GM23338 (cell line): ENCODE data around the gene LDAF1. TPM values are rescaled to one million over a fixed set of nuclear protein-coding genes. Genes with fewer than 3 reads are reported as not detected.

Experiments used
- ATAC-seq: fragments of 200-7000 bp; cut with Tn5 transposase; 3 replicates; pipeline ENCODE4 v1.9.1; 2020
- DNase-seq: peaks from one replicate; pipeline ENCODE4 v3.0.0-alpha.2; 2015; ENCODE audit warnings: low spot score
- H2AFZ ChIP-seq: fragments of 200-600 bp; sonication (generic); 2 replicates; pipeline ENCODE4 v1.8.0; 2016; ENCODE audit warnings: antibody characterized with exemption, mild to moderate bottlenecking, moderate library complexity
- H3F3A ChIP-seq: fragments of 200-600 bp; sonication (generic); replicated peaks from 2 replicates; pipeline ENCODE4 v1.8.0; 2017; ENCODE audit warnings: antibody characterized with exemption, mixed run types, low read depth
- H3K27ac ChIP-seq: fragments of 200-600 bp; sonication (generic); 2 replicates; pipeline ENCODE4 v1.6.1; 2016; ENCODE audit warnings: low read depth
- H3K27me3 ChIP-seq: fragments of 200-600 bp; sonication (generic); 2 replicates; pipeline ENCODE4 v1.8.0; 2016; ENCODE audit warnings: mild to moderate bottlenecking, mixed run types, moderate library complexity; ENCODE audit not compliant: insufficient read depth
- H3K36me3 ChIP-seq: fragments of 200-600 bp; sonication (generic); 2 replicates; pipeline ENCODE4 v1.8.0; 2016; ENCODE audit warnings: mild to moderate bottlenecking; ENCODE audit not compliant: insufficient read depth
- H3K4me1 ChIP-seq: fragments of 200-600 bp; sonication (generic); 2 replicates; pipeline ENCODE4 v1.8.0; 2016; ENCODE audit warnings: mild to moderate bottlenecking, moderate library complexity; ENCODE audit not compliant: insufficient read depth
- H3K4me2 ChIP-seq: fragments of 200-600 bp; sonication (generic); 2 replicates; pipeline ENCODE4 v1.7.1; 2017; ENCODE audit warnings: mixed run types
- H3K4me3 ChIP-seq: fragments of 200-600 bp; sonication (generic); 2 replicates; pipeline ENCODE4 v1.6.1; 2016; ENCODE audit warnings: mixed run types
- H3K79me2 ChIP-seq: fragments of 200-600 bp; sonication (generic); replicated peaks from 2 replicates; pipeline ENCODE4 v1.8.0; 2017; ENCODE audit warnings: mild to moderate bottlenecking; ENCODE audit not compliant: insufficient read depth
- H3K9me2 ChIP-seq: fragments of 200-600 bp; sonication (generic); 2 replicates; pipeline ENCODE4 v1.8.0; 2017; ENCODE audit not compliant: insufficient read depth
- H4K20me1 ChIP-seq: fragments of 200-600 bp; sonication (generic); replicated peaks from 2 replicates; pipeline ENCODE4 v1.8.0; 2017; ENCODE audit warnings: mild to moderate bottlenecking; ENCODE audit not compliant: insufficient read depth
- H3K27ac Mint-ChIP-seq: 2 replicates; pipeline ENCODE4 v1.8.0; 2020; ENCODE audit warnings: inconsistent platforms, mild to moderate bottlenecking, moderate library complexity, mixed read lengths
- H3K27me3 Mint-ChIP-seq: 3 replicates; pipeline ENCODE4 v1.8.0; 2022; ENCODE audit warnings: low read depth, mild to moderate bottlenecking, moderate library complexity, mixed read lengths, inconsistent platforms; ENCODE audit not compliant: insufficient read depth, poor library complexity
- H3K36me3 Mint-ChIP-seq: 3 replicates; pipeline ENCODE4 v1.8.0; 2021; ENCODE audit warnings: low read depth, mild to moderate bottlenecking, inconsistent platforms, moderate library complexity, mixed read lengths
- H3K4me1 Mint-ChIP-seq: 3 replicates; pipeline ENCODE4 v1.8.0; 2020; ENCODE audit warnings: mild to moderate bottlenecking, inconsistent platforms, mixed read lengths
- H3K4me3 Mint-ChIP-seq: 3 replicates; pipeline ENCODE4 v1.8.0; 2021; ENCODE audit warnings: moderate library complexity, mild to moderate bottlenecking, inconsistent platforms, mixed read lengths
- H3K9me3 Mint-ChIP-seq: 3 replicates; pipeline ENCODE4 v1.8.0; 2020; ENCODE audit warnings: moderate library complexity, mild to moderate bottlenecking, inconsistent platforms, mixed read lengths
- CREB1 ChIP-seq: fragments of 250-450 bp; sonication (Bioruptor Pico); IDR thresholded peaks from 2 replicates; pipeline ENCODE4 v1.5.0; 2020; ENCODE audit warnings: low read depth, mild to moderate bottlenecking, moderate library complexity
- EZH2phosphoT487 ChIP-seq: fragments of 200-600 bp; sonication (generic); IDR thresholded peaks from one replicate; pipeline ENCODE4 v1.8.1; 2018; ENCODE audit warnings: antibody characterized with exemption; ENCODE audit not compliant: unreplicated experiment
- JUNB ChIP-seq: IDR thresholded peaks from one replicate; pipeline ENCODE4 v1.6.1; 2016; ENCODE audit warnings: antibody characterized with exemption; ENCODE audit not compliant: unreplicated experiment
- NANOG ChIP-seq: IDR thresholded peaks from 2 replicates; pipeline ENCODE4 v1.6.1; 2016; ENCODE audit warnings: antibody characterized with exemption, borderline replicate concordance
- ZNF114 ChIP-seq: fragments of 250-450 bp; sonication (Bioruptor Pico); IDR thresholded peaks from 2 replicates; pipeline ENCODE4 v1.5.0; 2020; ENCODE audit warnings: mild to moderate bottlenecking, moderate library complexity
- ZNF331 ChIP-seq: fragments of 250-450 bp; sonication (Bioruptor Pico); IDR thresholded peaks from 2 replicates; pipeline ENCODE4 v1.5.0; 2020; ENCODE audit warnings: low read depth, mild to moderate bottlenecking, moderate library complexity
- polyA plus RNA-seq: library from polyadenylated mRNA; unstranded; fragments of >200 nt; fragmentation: Nextera tagmentation; extraction: Ambion mirVana; gene quantifications from 2 replicates; pipeline ENCODE4 v1.2.1, GENCODE V29; 2016
- total RNA-seq: library from RNA; depleted of rRNA; stranded (reverse); fragments of >200 nt; shearing (Covaris generic); gene quantifications from 2 replicates; pipeline ENCODE4 v1.2.3, GENCODE V29; 2014
- TF ChIP-seq, protein P1 (sequence below), 2 experiments: fragments of 200-600 bp in 1 of 2; sonication (generic) in 1 of 2; conservative IDR thresholded peaks; 2 replicates each; pipeline versions ENCODE4 v1.5.1 to v1.6.1; 2016 to 2017; ENCODE audit warnings: antibody characterized with exemption in 2 of 2, low read depth in 2 of 2, mild to moderate bottlenecking in 2 of 2, moderate library complexity in 1 of 2
- TF ChIP-seq, protein P2 (sequence below): fragments of 250-450 bp; sonication (Bioruptor Pico); IDR thresholded peaks from 2 replicates; pipeline ENCODE4 v1.5.0; 2020; ENCODE audit warnings: mild to moderate bottlenecking, moderate library complexity

The LDAF1 gene
- total and polyA plus RNA-seq, 2 experiments from 2014 or later: 20.5 to 33.8 TPM

DNA sequence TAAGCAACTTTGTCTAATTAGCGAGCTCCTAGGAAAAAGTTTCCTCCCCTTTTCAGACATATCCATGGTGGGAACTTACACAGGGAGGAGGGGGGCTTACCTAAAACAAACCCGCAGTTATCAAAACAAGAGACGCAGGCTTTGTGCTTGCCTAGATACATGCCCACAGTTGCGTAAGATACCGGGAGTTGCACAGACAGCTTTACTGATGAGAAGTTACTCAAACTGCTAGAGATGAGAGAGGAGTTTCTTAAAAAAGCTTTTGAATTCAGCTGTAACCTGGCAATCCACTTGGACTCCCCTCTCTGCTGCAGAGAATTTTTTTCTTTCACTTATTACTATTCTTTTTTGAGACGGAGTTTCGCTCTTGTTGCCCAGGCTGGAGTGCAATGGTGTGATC lies 59.7 kb downstream of the LDAF1 start:
- Histone ChIP-seq H3K4me1 (peaks cover 34% of the 10 kb centered on the region), H2AFZ (no peak overlapping the region), H4K20me1 (no peaks in the 10 kb centered on the region), H3K36me3 (no peaks in the 10 kb centered on the region), H3K79me2 (no peaks in the 10 kb centered on the region), H3K4me3 (no peak overlapping the region), H3K27ac (no peak overlapping the region), H3K27me3 (no peaks in the 10 kb centered on the region), H3F3A (no peaks in the 10 kb centered on the region), H3K9me2 (no peaks in the 10 kb centered on the region), H3K4me2 (no peak overlapping the region)
- ATAC-seq: no peak
- Mint-ChIP-seq H3K4me1 (peaks cover 30% of the 10 kb centered on the region), H3K27me3 (peaks cover 7% of the 10 kb centered on the region), H3K4me3 (no peak overlapping the region), H3K9me3 (peaks cover 4% of the 10 kb centered on the region; the same call in 1 of the 3 replicates), H3K27ac (no peak overlapping the region), H3K36me3 (0 out of 3 replicates have a peak, but pooled peaks cover 4% of the 10 kb centered on the region)
- TF ChIP-seq JUNB (no peak), ZNF331 (CRISPR knock-in tag) (no peak), CREB1 (no peak), ZNF114 (CRISPR knock-in tag) (no peak)
- TF ChIP-seq, protein P1, sequence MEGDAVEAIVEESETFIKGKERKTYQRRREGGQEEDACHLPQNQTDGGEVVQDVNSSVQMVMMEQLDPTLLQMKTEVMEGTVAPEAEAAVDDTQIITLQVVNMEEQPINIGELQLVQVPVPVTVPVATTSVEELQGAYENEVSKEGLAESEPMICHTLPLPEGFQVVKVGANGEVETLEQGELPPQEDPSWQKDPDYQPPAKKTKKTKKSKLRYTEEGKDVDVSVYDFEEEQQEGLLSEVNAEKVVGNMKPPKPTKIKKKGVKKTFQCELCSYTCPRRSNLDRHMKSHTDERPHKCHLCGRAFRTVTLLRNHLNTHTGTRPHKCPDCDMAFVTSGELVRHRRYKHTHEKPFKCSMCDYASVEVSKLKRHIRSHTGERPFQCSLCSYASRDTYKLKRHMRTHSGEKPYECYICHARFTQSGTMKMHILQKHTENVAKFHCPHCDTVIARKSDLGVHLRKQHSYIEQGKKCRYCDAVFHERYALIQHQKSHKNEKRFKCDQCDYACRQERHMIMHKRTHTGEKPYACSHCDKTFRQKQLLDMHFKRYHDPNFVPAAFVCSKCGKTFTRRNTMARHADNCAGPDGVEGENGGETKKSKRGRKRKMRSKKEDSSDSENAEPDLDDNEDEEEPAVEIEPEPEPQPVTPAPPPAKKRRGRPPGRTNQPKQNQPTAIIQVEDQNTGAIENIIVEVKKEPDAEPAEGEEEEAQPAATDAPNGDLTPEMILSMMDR (conservative IDR thresholded peaks at IDR 0.05; ENCODE audit: low read depth in 2 of 2): no peak
- no peak for DNase-seq

GRCh38 chr16:21219551-21219950 lies 61.1 kb downstream of the LDAF1 start:
- no peak overlapping the region for H3K4me3 Mint-ChIP-seq
- H3K4me1 Mint-ChIP-seq: peaks cover 34% of the 10 kb centered on the region
- DNase-seq: no peak
- no peak overlapping the region for H3K4me2 ChIP-seq
- peaks cover 7% of the 10 kb centered on the region for H3K27me3 Mint-ChIP-seq
- H3K36me3 Mint-ChIP-seq: 0 out of 3 replicates have a peak, but pooled peaks cover 4% of the 10 kb centered on the region
- no peak overlapping the region for H3K27ac Mint-ChIP-seq
- peaks cover 4% of the 10 kb centered on the region; the same call in 1 of the 3 replicates for H3K9me3 Mint-ChIP-seq
- no peaks in the 10 kb centered on the region for H3K9me2 ChIP-seq
- ATAC-seq: no peak
- H4K20me1 ChIP-seq: no peaks in the 10 kb centered on the region
- no peak overlapping the region for H2AFZ ChIP-seq
- no peak overlapping the region for H3K27ac ChIP-seq
- no peaks in the 10 kb centered on the region for H3K79me2 ChIP-seq
- H3K36me3 ChIP-seq: no peaks in the 10 kb centered on the region
- no peak overlapping the region for H3K4me3 ChIP-seq
- no peaks in the 10 kb centered on the region for H3K27me3 ChIP-seq
- H3F3A ChIP-seq: no peaks in the 10 kb centered on the region
- peaks cover 36% of the 10 kb centered on the region for H3K4me1 ChIP-seq
- TF ChIP-seq JUNB (no peak), EZH2phosphoT487 (no peak), ZNF331 (CRISPR knock-in tag) (no peak), NANOG (no peak)
- TF ChIP-seq, protein P2, sequence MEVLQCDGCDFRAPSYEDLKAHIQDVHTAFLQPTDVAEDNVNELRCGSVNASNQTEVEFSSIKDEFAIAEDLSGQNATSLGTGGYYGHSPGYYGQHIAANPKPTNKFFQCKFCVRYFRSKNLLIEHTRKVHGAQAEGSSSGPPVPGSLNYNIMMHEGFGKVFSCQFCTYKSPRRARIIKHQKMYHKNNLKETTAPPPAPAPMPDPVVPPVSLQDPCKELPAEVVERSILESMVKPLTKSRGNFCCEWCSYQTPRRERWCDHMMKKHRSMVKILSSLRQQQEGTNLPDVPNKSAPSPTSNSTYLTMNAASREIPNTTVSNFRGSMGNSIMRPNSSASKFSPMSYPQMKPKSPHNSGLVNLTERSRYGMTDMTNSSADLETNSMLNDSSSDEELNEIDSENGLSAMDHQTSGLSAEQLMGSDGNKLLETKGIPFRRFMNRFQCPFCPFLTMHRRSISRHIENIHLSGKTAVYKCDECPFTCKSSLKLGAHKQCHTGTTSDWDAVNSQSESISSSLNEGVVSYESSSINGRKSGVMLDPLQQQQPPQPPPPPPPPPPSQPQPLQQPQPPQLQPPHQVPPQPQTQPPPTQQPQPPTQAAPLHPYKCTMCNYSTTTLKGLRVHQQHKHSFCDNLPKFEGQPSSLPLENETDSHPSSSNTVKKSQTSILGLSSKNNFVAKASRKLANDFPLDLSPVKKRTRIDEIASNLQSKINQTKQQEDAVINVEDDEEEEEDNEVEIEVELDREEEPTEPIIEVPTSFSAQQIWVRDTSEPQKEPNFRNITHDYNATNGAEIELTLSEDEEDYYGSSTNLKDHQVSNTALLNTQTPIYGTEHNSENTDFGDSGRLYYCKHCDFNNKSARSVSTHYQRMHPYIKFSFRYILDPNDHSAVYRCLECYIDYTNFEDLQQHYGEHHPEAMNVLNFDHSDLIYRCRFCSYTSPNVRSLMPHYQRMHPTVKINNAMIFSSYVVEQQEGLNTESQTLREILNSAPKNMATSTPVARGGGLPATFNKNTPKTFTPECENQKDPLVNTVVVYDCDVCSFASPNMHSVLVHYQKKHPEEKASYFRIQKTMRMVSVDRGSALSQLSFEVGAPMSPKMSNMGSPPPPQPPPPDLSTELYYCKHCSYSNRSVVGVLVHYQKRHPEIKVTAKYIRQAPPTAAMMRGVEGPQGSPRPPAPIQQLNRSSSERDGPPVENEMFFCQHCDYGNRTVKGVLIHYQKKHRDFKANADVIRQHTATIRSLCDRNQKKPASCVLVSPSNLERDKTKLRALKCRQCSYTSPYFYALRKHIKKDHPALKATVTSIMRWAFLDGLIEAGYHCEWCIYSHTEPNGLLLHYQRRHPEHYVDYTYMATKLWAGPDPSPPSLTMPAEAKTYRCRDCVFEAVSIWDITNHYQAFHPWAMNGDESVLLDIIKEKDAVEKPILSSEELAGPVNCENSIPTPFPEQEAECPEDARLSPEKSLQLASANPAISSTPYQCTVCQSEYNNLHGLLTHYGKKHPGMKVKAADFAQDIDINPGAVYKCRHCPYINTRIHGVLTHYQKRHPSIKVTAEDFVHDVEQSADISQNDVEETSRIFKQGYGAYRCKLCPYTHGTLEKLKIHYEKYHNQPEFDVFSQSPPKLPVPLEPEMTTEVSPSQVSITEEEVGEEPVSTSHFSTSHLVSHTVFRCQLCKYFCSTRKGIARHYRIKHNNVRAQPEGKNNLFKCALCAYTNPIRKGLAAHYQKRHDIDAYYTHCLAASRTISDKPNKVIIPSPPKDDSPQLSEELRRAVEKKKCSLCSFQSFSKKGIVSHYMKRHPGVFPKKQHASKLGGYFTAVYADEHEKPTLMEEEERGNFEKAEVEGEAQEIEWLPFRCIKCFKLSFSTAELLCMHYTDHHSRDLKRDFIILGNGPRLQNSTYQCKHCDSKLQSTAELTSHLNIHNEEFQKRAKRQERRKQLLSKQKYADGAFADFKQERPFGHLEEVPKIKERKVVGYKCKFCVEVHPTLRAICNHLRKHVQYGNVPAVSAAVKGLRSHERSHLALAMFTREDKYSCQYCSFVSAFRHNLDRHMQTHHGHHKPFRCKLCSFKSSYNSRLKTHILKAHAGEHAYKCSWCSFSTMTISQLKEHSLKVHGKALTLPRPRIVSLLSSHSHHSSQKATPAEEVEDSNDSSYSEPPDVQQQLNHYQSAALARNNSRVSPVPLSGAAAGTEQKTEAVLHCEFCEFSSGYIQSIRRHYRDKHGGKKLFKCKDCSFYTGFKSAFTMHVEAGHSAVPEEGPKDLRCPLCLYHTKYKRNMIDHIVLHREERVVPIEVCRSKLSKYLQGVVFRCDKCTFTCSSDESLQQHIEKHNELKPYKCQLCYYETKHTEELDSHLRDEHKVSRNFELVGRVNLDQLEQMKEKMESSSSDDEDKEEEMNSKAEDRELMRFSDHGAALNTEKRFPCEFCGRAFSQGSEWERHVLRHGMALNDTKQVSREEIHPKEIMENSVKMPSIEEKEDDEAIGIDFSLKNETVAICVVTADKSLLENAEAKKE (CRISPR knock-in tag): no peak
- TF ChIP-seq, protein P1 (conservative IDR thresholded peaks at IDR 0.05; ENCODE audit: low read depth in 2 of 2): no peak
